SU-DHL-6 (cell line): ENCODE results near the gene BBX.

Experiments
- H2AFZ ChIP-seq: fragments of 200-600 bp; sonication (generic); 2 replicates; pipeline ENCODE4 v1.6.1; 2014; ENCODE audit warnings: low read depth, mild to moderate bottlenecking, moderate library complexity, mixed read lengths, antibody characterized with exemption, low read length; ENCODE audit not compliant: severe bottlenecking
- H3F3A ChIP-seq: fragments of 200-600 bp; shearing (Covaris generic); 2 replicates; pipeline ENCODE4 v1.6.0; 2016; ENCODE audit warnings: antibody characterized with exemption, mild to moderate bottlenecking; ENCODE audit not compliant: insufficient read depth
- H3K27ac ChIP-seq: fragments of 200-600 bp; sonication (generic); 2 replicates; pipeline ENCODE4 v1.5.1; 2016; ENCODE audit warnings: low read depth, mild to moderate bottlenecking, low read length, moderate library complexity, mixed read lengths
- H3K27me3 ChIP-seq: fragments of 200-600 bp; sonication (generic), shearing (Covaris generic); 2 replicates; pipeline ENCODE4 v1.6.0; 2014; ENCODE audit warnings: mild to moderate bottlenecking, low read length
- H3K36me3 ChIP-seq: fragments of 200-600 bp; sonication (generic); 2 replicates; pipeline ENCODE4 v1.6.1; 2014; ENCODE audit warnings: mild to moderate bottlenecking, low read length, mixed read lengths
- H3K4me2 ChIP-seq: fragments of 300-600, 200-600 bp; shearing (Covaris generic), sonication (generic); 2 replicates; pipeline ENCODE4 v1.6.0; 2014; ENCODE audit warnings: low read length, low read depth, mild to moderate bottlenecking; ENCODE audit not compliant: poor library complexity, severe bottlenecking
- H3K4me3 ChIP-seq: fragments of 200-600 bp; sonication (generic); 2 replicates; pipeline ENCODE4 v1.5.1; 2014; ENCODE audit warnings: antibody characterized with exemption, low read length, mild to moderate bottlenecking, mixed read lengths; ENCODE audit not compliant: insufficient read depth, poor library complexity, severe bottlenecking
- H3K79me2 ChIP-seq: fragments of 200-600 bp; sonication (generic); 2 replicates; pipeline ENCODE4 v1.6.1; 2014; ENCODE audit warnings: mild to moderate bottlenecking, low read length, moderate library complexity; ENCODE audit not compliant: insufficient read depth
- H3K9ac ChIP-seq: fragments of 200-600 bp; sonication (generic); 2 replicates; pipeline ENCODE4 v1.7.0; 2014; ENCODE audit warnings: mild to moderate bottlenecking, low read length
- H3K9me2 ChIP-seq: fragments of 200-600 bp; sonication (generic); replicated peaks from 2 replicates; pipeline ENCODE4 v1.6.1; 2014; ENCODE audit warnings: low read length; ENCODE audit not compliant: insufficient read depth
- H3K9me3 ChIP-seq: fragments of 200-600 bp; sonication (generic); 2 replicates; pipeline ENCODE4 v1.6.1; 2014; ENCODE audit warnings: low read length, mixed read lengths; ENCODE audit not compliant: insufficient read depth
- H4K20me1 ChIP-seq: fragments of 200-600 bp; sonication (generic); 2 replicates; pipeline ENCODE4 v1.6.1; 2014; ENCODE audit warnings: low read depth, mild to moderate bottlenecking, antibody characterized with exemption, low read length, moderate library complexity, mixed read lengths
- CTCF ChIP-seq: fragments of 200-600 bp; sonication (generic); IDR thresholded peaks from one replicate; pipeline ENCODE4 v1.5.1; 2017; ENCODE audit warnings: antibody characterized with exemption, mild to moderate bottlenecking, low read length, moderate library complexity; ENCODE audit not compliant: insufficient read depth, poor library complexity, severe bottlenecking
- EZH2phosphoT487 ChIP-seq: fragments of 200-600 bp; sonication (generic), shearing (Covaris generic); conservative IDR thresholded peaks from 2 replicates; pipeline ENCODE4 v1.6.1; 2018; ENCODE audit warnings: mild to moderate bottlenecking, antibody characterized with exemption, low read length, moderate library complexity, mixed read lengths

Gene BBX

DNA sequence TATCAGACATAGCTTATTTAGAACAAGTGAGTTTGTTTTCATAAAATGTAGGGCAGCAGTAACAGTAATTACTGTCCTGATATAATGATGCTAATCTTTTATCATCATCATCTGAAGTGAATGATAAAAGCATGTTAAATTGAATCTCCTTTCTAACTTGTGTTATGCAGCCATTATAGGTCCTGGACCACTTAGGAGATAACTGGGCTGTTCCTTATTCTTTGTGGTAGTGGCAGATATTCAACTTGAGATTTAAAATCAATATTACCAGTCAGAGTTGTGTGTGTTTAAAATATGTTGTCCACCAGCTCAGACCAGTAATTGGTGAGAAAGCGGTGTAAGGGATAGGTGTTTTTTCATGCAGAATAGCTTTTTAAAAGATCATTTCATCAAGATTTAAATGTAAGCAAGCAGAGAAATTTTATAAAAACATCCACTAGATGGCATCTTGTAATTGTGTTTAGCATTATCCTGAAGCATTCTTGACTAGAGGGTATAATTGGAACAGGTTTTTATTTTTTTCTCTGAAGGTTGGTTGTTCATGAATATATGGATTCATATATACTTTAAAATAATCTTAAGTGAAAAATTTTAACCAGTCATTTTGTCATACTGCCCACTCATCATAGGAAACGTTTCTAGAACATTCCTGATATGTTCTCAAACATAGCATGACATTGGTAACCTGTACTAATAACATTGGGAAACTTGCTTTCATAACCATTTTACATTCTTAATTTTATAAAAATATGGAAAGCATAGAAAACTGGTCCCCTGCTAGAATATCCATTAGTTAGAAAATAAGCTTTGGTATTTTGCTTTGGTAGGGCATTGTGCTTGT, 153.9 kb downstream of the BBX start:
- peaks cover 19% of the 10 kb centered on the region for H4K20me1 ChIP-seq
- no peaks in the 10 kb centered on the region for H3K9me2 ChIP-seq
- no peak overlapping the region for H3K9ac ChIP-seq
- H3F3A ChIP-seq: no peaks in the 10 kb centered on the region
- no peaks in the 10 kb centered on the region for H3K79me2 ChIP-seq
- TF ChIP-seq CTCF: peak; percentile 43
- TF ChIP-seq EZH2phosphoT487: no peak
- H3K27ac ChIP-seq: no peak overlapping the region
- H2AFZ ChIP-seq: no peak overlapping the region
- H3K4me3 ChIP-seq: no peak overlapping the region
- H3K4me2 ChIP-seq: no peak overlapping the region
- H3K9me3 ChIP-seq: no peaks in the 10 kb centered on the region
- no peaks in the 10 kb centered on the region for H3K27me3 ChIP-seq
- H3K36me3 ChIP-seq: no peaks in the 10 kb centered on the region

DNA sequence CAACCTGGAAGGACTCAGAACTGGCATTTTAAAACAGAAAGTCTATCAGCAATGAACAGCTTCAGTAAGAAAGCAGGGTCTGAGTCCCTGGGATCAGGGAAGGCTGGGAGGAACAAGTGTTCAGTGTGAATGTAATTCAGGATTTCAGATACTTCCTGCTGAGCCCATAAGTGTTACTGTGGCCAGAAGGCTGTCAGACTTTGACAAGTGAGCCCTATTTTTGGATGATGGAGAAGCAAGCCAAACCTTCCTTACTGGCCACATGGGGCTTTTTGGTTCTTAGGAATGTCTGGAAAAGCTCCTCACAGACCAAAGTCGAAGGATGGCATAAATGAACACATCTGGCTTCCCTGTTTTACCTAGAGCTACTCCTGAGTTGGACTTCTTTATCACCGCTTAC, 157.2 kb downstream of the BBX start:
- Histone ChIP-seq H2AFZ (no peak overlapping the region), H3K4me3 (no peak overlapping the region), H3K27ac (no peak overlapping the region), H4K20me1 (peaks cover 11% of the 10 kb centered on the region; the same call in 1 of the 2 replicates), H3K4me2 (no peak overlapping the region), H3K9me2 (no peaks in the 10 kb centered on the region), H3K36me3 (no peaks in the 10 kb centered on the region), H3K27me3 (no peaks in the 10 kb centered on the region), H3F3A (no peaks in the 10 kb centered on the region), H3K79me2 (no peaks in the 10 kb centered on the region), H3K9ac (no peak overlapping the region), H3K9me3 (no peaks in the 10 kb centered on the region)
- TF ChIP-seq EZH2phosphoT487 (no peak), CTCF (no peak)

- Histone ChIP-seq H3K27ac (no peak overlapping the region), H3K9me3 (no peaks in the 10 kb centered on the region), H4K20me1 (0 out of 2 replicates have a peak, but pooled peaks cover 11% of the 10 kb centered on the region), H3K4me3 (no peak overlapping the region), H3K9me2 (no peaks in the 10 kb centered on the region), H2AFZ (no peak overlapping the region), H3K36me3 (no peaks in the 10 kb centered on the region), H3K79me2 (no peaks in the 10 kb centered on the region), H3K9ac (no peak overlapping the region), H3K27me3 (no peaks in the 10 kb centered on the region), H3K4me2 (no peak overlapping the region), H3F3A (no peaks in the 10 kb centered on the region)
- TF ChIP-seq EZH2phosphoT487: no peak
- TF ChIP-seq CTCF: no peak
Measured at GRCh38 chr3:107680698-107681097, 157.9 kb downstream of the BBX start.
